Measurements from ENCODE around the gene PRR29.
"Not testable (repeated sequence)": the region's sequence is repeated elsewhere in the genome, so short reads cannot be mapped to it uniquely, and the experiment has no call there.

DNA sequence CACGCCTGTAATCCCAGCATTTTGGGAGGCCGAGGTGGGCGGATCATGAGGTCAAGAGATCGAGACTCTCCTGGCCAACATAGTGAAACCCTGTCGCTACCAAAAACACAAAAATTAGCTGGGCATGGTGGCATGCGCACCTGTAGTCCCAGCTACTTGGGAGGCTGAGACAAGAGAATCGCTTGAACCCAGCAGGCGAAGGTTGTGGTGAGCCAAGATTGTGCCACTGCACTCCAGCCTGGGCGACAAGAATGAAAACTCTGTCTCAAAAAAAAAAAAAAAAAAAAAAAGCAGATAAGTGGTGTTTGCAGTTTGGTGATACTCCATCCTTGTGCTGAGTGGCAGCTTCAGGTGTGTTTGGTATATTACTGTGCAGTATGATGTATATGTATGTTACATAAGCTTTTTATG lies 21.4 kb downstream of the PRR29 start:
- TF ChIP-seq CTCF (IDR thresholded peaks at IDR 0.05); POLR2AphosphoS5 (IDR thresholded peaks at IDR 0.05; ENCODE audit: low read depth, low read length); YY1 (IDR thresholded peaks at IDR 0.05; ENCODE audit: low read depth); FOXJ3 (CRISPR knock-in tag; IDR thresholded peaks at IDR 0.05); MAX (IDR thresholded peaks at IDR 0.05; ENCODE audit: low read depth); RAD21 (IDR thresholded peaks at IDR 0.05; ENCODE audit: low read length); USF2 (IDR thresholded peaks at IDR 0.05; ENCODE audit: borderline replicate concordance, low read depth, low read length); EP300 (IDR thresholded peaks at IDR 0.05; ENCODE audit: borderline replicate concordance in 1 of 2, low read depth in 1 of 2, low read length in 1 of 2); EZH2phosphoT487 (IDR thresholded peaks at IDR 0.05; ENCODE audit: borderline replicate concordance, low read depth): not testable (repeated sequence)
- TF ChIP-seq, protein P1, sequence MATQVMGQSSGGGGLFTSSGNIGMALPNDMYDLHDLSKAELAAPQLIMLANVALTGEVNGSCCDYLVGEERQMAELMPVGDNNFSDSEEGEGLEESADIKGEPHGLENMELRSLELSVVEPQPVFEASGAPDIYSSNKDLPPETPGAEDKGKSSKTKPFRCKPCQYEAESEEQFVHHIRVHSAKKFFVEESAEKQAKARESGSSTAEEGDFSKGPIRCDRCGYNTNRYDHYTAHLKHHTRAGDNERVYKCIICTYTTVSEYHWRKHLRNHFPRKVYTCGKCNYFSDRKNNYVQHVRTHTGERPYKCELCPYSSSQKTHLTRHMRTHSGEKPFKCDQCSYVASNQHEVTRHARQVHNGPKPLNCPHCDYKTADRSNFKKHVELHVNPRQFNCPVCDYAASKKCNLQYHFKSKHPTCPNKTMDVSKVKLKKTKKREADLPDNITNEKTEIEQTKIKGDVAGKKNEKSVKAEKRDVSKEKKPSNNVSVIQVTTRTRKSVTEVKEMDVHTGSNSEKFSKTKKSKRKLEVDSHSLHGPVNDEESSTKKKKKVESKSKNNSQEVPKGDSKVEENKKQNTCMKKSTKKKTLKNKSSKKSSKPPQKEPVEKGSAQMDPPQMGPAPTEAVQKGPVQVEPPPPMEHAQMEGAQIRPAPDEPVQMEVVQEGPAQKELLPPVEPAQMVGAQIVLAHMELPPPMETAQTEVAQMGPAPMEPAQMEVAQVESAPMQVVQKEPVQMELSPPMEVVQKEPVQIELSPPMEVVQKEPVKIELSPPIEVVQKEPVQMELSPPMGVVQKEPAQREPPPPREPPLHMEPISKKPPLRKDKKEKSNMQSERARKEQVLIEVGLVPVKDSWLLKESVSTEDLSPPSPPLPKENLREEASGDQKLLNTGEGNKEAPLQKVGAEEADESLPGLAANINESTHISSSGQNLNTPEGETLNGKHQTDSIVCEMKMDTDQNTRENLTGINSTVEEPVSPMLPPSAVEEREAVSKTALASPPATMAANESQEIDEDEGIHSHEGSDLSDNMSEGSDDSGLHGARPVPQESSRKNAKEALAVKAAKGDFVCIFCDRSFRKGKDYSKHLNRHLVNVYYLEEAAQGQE (IDR thresholded peaks at IDR 0.05; ENCODE audit: low read depth, low read length): not testable (repeated sequence)

Data from SK-N-SH (cell line).